ENCODE data around the gene CADPS.

GRCh38 chr3:62363275-62363674, 511.9 kb downstream of the CADPS start:
- no peak for TF ChIP-seq CTCF (IDR thresholded peaks at IDR 0.05)
- TF ChIP-seq POLR2A (IDR thresholded peaks at IDR 0.05), result no peak
